C4-2B (cell line): ENCODE measurements around the gene GRHL3.

Source experiments
- CTCF ChIP-seq: fragments of 450-650 bp; conservative IDR thresholded peaks from 2 replicates; pipeline ENCODE4 v1.5.1; 2017; ENCODE audit warnings: mild to moderate bottlenecking
- ZFX ChIP-seq: fragments of 450-650 bp; IDR thresholded peaks from 2 replicates; pipeline ENCODE4 v1.6.1; 2017

- TF ChIP-seq CTCF: no peak
- no peak for TF ChIP-seq ZFX
Observed at GRCh38 chr1:24329331-24329730, 10.2 kb downstream of the GRHL3 start.
